Motor neuron (in vitro differentiated cells): Measurements from ENCODE around the gene OR2F1. TPM values are rescaled to one million over a fixed set of nuclear protein-coding genes. Genes with fewer than 3 reads are reported as not detected.

Experiments used
- ATAC-seq, 8 experiments: fragments of 200-7000 bp; cut with Tn5 transposase; replicated peaks in 6 of 8; 2 replicates each; pipeline ENCODE4 v1.8.0; 2021; ENCODE audit warnings: mild to moderate bottlenecking in 8 of 8, moderate library complexity in 8 of 8
- H3K27ac ChIP-seq, 2 donors: fragments of 250-450 bp; sonication (Bioruptor Pico); 2 replicates each; pipeline ENCODE4 v1.9.0; 2021; ENCODE audit warnings: antibody characterized with exemption in 2 of 2, mild to moderate bottlenecking in 2 of 2, moderate library complexity in 1 of 2
- H3K4me1 ChIP-seq, 2 donors: fragments of 250-450 bp; sonication (Bioruptor Pico); replicated peaks in 1 of 2; 2 replicates each; pipeline ENCODE4 v1.6.1; 2021; ENCODE audit warnings: antibody characterized with exemption in 2 of 2, mild to moderate bottlenecking in 2 of 2, moderate library complexity in 1 of 2
- H3K4me3 ChIP-seq, 5 donors: fragments of 250-450 bp; sonication (Bioruptor Pico); 2 replicates each; pipeline ENCODE4 v1.9.0; 2021; ENCODE audit warnings: antibody characterized with exemption in 5 of 5, mild to moderate bottlenecking in 5 of 5, moderate library complexity in 4 of 5
- WGBS, 10 experiments: fragments of 450-650 bp; shearing (Covaris generic); methylation state at CpG; one replicate each; pipeline ENCODE4 v1.0.0; 2022; 5-methylcytosine and 5-hydroxymethylcytosine counted together
- in situ Hi-C, 9 experiments: fragments of 400-800 bp; cut with MboI; loops; one replicate each; pipeline ENCODE4 v1.15.0; 2021; ENCODE audit warnings: low sequenced_read_pairs in 9 of 9, low pct_unique_long_range_greater_than_20kb in 2 of 9; ENCODE audit not compliant: unreplicated experiment in 9 of 9
- total RNA-seq, 8 experiments: library from RNA; unstranded; fragments of 300-600 nt; gene quantifications; 2 replicates each; pipeline versions ENCODE4 v1.2.3 to v1.2.4, GENCODE V29; 2022

The OR2F1 gene
- total RNA-seq, 8 experiments from 2014 or later, result 0.05 to 0.76 (median 0.22) TPM; not detected in 3

GRCh38 chr7:143931739-143932138 is 22.9 kb upstream of the OR2F1 start:
- in situ Hi-C loops, result no loop called here
- no peak overlapping the region for H3K4me3 ChIP-seq
- ATAC-seq, result no peak
- no peaks in the 10 kb centered on the region for H3K4me1 ChIP-seq
- no peak overlapping the region for H3K27ac ChIP-seq

DNA sequence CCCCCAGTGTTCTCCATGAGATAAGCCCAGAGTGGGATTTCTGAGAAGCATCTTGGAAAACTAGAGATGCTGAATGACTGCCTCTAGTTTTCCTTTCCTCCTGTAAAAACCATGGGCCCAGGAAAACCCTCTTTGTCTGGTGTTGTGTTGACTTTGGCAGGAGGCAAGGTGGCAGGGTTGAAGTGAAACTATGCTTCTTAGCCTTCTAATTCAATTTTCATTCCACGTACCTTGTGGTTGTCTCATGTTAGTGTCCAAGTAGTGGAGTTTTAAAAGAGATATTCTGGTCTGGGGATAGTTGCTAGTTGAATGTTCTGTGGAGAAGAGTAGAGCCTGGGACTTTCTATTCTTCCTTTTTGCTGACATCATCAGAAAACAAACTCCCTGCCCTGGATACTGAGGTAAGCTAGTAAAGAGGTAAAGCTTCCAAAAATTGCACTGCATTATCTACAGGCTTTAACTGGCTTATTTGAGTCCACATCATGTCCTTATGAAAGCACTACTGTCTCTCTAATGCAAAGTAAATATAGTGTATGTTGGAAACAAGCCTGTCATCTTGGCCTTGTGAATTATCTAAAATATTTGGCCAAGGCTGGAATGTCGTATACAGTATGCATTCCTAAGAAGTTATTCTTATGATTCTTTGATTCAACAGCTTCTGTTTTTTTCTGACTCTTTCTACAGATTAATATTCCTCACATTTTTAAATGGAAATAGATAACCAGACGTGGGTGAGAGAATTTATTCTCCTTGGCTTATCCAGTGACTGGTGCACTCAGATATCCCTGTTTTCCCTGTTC is 19.9 kb upstream of the OR2F1 start, which contains the start of gene OR2F2:
Gene OR2F2 (plus strand): TSS at position 708 of the 800 bp plus-strand sequence. CDS start 0 bp downstream, at position 708.
- in situ Hi-C loops, result no loop called here
- Histone ChIP-seq H3K4me3 (no peak within 1 kb of the TSS), H3K4me1 (no peaks in the 10 kb centered on the region), H3K27ac (no peak within 1 kb of the TSS)
- no peak for ATAC-seq
- 0 to 90% (median 30%) methylated on average over 1 to 3 of the region's 3 CpGs; no CpG with 5 or more reads in 3 of the 10 experiments for WGBS, 10 experiments

DNA sequence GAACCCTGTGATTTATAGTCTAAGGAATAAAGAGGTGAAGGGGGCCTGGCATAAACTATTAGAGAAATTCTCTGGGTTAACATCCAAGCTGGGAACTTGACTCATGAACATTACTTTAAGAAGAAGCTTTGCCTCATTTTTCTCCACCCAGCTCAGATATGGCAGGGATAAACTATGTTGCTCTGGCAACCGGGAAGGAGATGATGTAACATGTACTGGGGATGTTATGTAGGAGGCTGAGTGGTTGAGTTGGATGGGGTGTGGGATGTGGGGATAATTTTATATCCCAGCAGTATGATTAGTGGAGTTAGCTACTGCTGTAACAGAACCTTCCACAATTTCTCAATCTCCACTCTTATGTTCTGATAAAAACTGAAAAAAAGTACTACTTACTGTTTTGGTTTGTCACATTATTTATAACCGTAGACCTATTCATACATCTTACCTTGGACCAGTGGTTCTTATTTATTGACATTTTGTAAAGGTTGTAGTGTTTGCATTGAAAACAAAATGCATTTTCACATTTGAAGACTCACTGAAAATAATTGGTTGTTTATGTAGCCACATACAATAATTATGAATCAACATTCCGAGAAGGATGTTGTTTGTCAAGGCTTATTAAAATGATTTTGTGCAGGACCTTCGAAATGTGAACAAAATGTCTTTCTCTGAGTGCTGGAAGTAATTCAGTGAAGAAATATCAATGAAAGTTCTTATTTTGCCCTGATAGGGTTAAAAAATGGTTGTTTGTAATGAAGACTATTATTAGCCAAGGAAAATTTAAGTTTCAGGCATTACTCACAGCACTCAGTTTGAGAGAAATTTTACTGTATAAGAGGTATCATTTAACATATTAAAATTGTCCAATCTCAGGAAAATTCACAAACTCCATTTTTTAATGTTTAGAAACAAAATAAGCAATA is 18.3 kb upstream of the OR2F1 start:
- 0 to 100% (median 71%) methylated on average over 1 to 4 of the region's 4 CpGs for WGBS, 10 experiments
- Histone ChIP-seq H3K27ac (no peak overlapping the region), H3K4me3 (no peak overlapping the region), H3K4me1 (no peaks in the 10 kb centered on the region)
- in situ Hi-C loops, result no loop called here
- ATAC-seq, result peak in 5 of 8 experiments; percentile 26 to 89 (median 73)

GRCh38 chr7:143938379-143939243 is 16.0 kb upstream of the OR2F1 start:
- Histone ChIP-seq H3K4me1 (no peaks in the 10 kb centered on the region), H3K4me3 (no peak overlapping the region), H3K27ac (no peak overlapping the region)
- in situ Hi-C loops, result no loop called here
- 20 to 91% (median 49%) methylated on average over 2 to 5 of the region's 5 CpGs; no CpG with 5 or more reads in 2 of the 10 experiments for WGBS, 10 experiments
- peak in 3 of 8 experiments; percentile 50 to 75 (median 63) for ATAC-seq

GRCh38 chr7:143945423-143945822 is 9.2 kb upstream of the OR2F1 start:
- Histone ChIP-seq H3K27ac (no peak overlapping the region), H3K4me1 (no peaks in the 10 kb centered on the region), H3K4me3 (no peak overlapping the region)
- WGBS, 10 experiments, result 71 to 100% (median 88%) methylated on average over 1 to 4 of the region's 4 CpGs; no CpG with 5 or more reads in 1 of the 10 experiments
- no peak for ATAC-seq
- in situ Hi-C loops, result no loop called here

DNA sequence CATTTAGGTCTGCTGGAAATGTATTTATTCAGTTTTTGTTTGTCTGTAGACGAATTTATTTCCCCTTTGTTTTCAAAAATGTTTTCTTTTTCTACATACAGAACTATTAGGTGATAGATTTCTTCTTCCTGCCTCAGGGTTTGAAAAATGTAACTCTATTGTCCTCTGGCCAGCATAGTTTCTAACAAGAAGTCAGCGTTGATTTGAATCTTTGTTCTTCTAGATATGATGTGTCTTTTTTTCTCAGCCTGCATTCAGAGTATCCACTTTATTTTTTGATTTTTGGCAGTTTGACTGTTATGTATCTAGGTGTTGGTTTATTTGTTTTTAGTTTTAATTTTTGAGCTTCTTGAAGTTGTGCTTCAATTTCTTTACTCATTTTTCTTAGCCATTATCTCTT is 7.5 kb upstream of the OR2F1 start:
- no peak for ATAC-seq
- H3K4me3 ChIP-seq, result no peak overlapping the region
- H3K27ac ChIP-seq, result no peak overlapping the region
- in situ Hi-C loops, result no loop called here
- no peaks in the 10 kb centered on the region for H3K4me1 ChIP-seq
- WGBS, 10 experiments, result 0 to 79% (median 49%) methylated on average over 1 to 2 of the region's 2 CpGs

GRCh38 chr7:143948733-143949132 is 5.9 kb upstream of the OR2F1 start:
- no peak overlapping the region for H3K4me3 ChIP-seq
- in situ Hi-C loops, result no loop called here
- WGBS, 10 experiments, result 0 to 100% (median 56%) methylated on average over 2 of the region's 2 CpGs; no CpG with 5 or more reads in 3 of the 10 experiments
- H3K4me1 ChIP-seq, result no peaks in the 10 kb centered on the region
- ATAC-seq, result no peak
- no peak overlapping the region for H3K27ac ChIP-seq

GRCh38 chr7:143953421-143953820 is 1.2 kb upstream of the OR2F1 start:
- Histone ChIP-seq H3K4me3 (no peak overlapping the region), H3K27ac (no peak overlapping the region), H3K4me1 (peaks cover 0 to 3% of the 10 kb centered on the region in 2 donors)
- ATAC-seq, result peak in 1 of 8 experiments; percentile 43
- 20 to 94% (median 75%) methylated on average over 1 to 3 of the region's 3 CpGs; no CpG with 5 or more reads in 1 of the 10 experiments for WGBS, 10 experiments
- in situ Hi-C loops, result no loop called here

GRCh38 chr7:143954135-143954534 is 509 bp upstream of the OR2F1 start:
- no peak for ATAC-seq
- 0 to 100% (median 33%) methylated on average over 1 to 2 of the region's 2 CpGs; no CpG with 5 or more reads in 2 of the 10 experiments for WGBS, 10 experiments

DNA sequence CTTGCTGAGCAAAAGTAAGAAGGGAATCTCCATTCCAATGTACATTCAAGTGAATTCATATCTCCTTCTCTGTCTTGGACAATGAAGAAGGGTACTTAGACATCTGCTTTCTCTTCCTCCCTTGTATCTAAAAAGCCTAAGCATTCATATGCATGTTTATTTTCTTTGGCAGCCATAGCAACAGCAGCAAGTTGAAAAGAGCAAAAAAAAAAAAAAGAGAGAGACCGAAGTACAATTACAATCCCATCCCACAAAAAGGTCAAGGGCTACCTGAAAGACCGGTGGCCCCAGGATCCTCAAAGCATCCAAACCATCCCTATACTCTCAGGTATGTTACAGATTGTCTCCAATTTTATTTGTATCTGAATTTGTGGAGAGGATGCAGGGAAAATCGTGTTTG is 4.1 kb downstream of the OR2F1 start:
- peaks cover 0 to 4% of the 10 kb centered on the region in 2 donors for H3K4me1 ChIP-seq
- in situ Hi-C loops, result no loop called here
- peak in 3 of 8 experiments; percentile 42 to 48 (median 42) for ATAC-seq
- WGBS, 10 experiments, result 0 to 100% (median 44%) methylated on average over 1 to 3 of the region's 3 CpGs
- H3K27ac ChIP-seq, result no peak overlapping the region
- H3K4me3 ChIP-seq, result no peak overlapping the region

More at GRCh38 chr7:143954135-143954534, 509 bp upstream of the OR2F1 start:
- in situ Hi-C loops, result no loop called here
- no peak overlapping the region for H3K4me3 ChIP-seq
- no peak overlapping the region for H3K27ac ChIP-seq
- H3K4me1 ChIP-seq, result peaks cover 0 to 4% of the 10 kb centered on the region in 2 donors

DNA sequence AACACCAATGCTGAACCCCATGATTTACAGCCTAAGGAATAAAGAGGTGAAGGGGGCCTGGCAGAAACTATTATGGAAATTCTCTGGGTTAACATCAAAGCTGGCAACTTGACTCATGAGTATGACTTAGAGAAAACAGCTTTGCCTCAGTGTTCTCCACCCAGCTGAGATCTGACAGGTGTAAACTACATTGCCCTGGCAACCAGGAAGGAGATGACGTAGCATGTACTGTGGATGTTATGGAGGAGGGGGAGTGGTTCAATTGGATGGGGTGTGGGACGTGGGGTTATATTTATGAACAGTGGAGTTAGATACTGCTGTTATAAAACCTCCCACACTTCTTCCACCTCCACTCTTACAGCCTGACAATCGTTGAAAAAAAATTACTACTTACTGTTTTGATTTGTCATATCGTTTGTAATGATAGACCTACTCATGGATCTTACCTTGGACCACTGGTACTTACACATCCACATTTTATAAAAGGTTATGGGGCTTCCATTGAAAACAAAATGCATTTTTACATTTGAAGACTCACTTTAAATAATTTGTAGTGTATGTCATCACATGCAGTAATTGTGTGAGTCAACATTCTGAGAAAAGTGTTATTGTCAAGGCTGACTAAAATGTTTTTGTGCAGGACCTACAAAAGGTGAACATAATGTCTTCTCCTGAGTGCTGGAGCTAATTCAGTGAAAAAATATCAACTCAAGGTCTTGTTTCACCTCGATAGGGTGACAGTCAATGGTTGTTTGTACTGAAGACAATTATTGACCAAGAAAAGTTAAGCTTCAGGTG is 6.4 kb downstream of the OR2F1 start:
- in situ Hi-C loops, result no loop called here

GRCh38 chr7:143965280-143965679 is 10.6 kb downstream of the OR2F1 start:
- in situ Hi-C loops, result no loop called here
- Histone ChIP-seq H3K4me1 (no peaks in the 10 kb centered on the region), H3K27ac (no peak overlapping the region), H3K4me3 (no peak overlapping the region)
- no peak for ATAC-seq
- 31 to 92% (median 57%) methylated on average over 1 to 2 of the region's 2 CpGs; no CpG with 5 or more reads in 4 of the 10 experiments for WGBS, 10 experiments

More for the DNA sequence above, 6.4 kb downstream of the OR2F1 start:
- Histone ChIP-seq H3K27ac (no peak overlapping the region), H3K4me1 (peaks cover 0 to 4% of the 10 kb centered on the region in 2 donors), H3K4me3 (no peak overlapping the region)
- no peak for ATAC-seq
- 0 to 83% (median 67%) methylated on average over 1 to 5 of the region's 5 CpGs; no CpG with 5 or more reads in 1 of the 10 experiments for WGBS, 10 experiments
